Activated CD4-positive, alpha-beta T cell treated with anti-CD3 and anti-CD28 coated beads, Interleukin-2, amount 50 U/mL, for 16 hours (primary cell): Measurements from ENCODE around the gene ACBD5.
"Not testable (repeated sequence)": the region's sequence is repeated elsewhere in the genome, so short reads cannot be mapped to it uniquely, and the experiment has no call there.

Source experiments
- DNase-seq: peaks from one replicate; pipeline ENCODE4 v3.0.0-alpha.2; 2020

The ACBD5 gene

DNA sequence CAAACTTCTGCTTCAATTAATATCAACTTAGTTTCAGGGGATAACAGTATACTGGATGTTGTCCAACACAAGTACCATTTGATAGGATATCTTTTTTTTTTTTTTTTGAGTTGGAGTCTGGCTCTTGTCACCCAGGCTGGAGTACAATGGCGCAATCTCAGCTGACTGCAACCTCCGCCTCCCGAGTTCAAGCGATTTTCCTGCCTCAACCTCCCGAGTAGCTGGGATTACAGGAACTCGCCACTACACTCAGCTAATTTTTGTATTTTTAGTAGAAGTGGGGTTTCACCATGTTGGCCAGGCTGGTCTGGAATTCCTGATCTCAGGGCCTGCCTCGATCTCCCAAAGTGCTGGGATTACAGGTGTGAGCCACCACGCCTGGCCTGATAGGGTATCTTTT lies 3.1 kb downstream of the ACBD5 start:
- DNase-seq = not testable (repeated sequence)

- DNase-seq = not testable (repeated sequence)
These were observed 3.9 kb downstream of the ACBD5 start for GRCh38 chr10:27236589-27237128.

DNA sequence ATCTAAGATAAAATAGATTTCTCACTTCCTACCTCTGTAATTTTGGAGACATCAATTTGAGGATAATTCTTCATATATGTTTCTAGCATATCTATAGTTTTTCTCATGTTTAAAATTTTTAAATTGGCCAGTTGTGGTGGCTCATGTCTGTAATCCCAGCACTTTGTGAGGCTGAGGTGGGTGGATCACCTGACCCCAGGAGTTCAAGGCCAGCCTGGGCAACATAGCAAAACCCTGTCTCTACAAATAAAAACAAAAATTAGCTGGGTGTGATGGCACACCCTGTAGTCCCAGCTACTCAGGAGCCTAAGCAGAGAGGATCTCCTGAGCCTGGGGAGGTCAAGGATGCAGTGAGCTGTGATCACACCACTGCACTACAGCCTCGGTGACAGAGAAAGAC lies 4.9 kb downstream of the ACBD5 start:
- no peak for DNase-seq

- no peak for DNase-seq
These were observed 10.6 kb downstream of the ACBD5 start for GRCh38 chr10:27230022-27230421.

GRCh38 chr10:27225642-27226257 lies 14.8 kb downstream of the ACBD5 start:
- peak; percentile 33 for DNase-seq

DNA sequence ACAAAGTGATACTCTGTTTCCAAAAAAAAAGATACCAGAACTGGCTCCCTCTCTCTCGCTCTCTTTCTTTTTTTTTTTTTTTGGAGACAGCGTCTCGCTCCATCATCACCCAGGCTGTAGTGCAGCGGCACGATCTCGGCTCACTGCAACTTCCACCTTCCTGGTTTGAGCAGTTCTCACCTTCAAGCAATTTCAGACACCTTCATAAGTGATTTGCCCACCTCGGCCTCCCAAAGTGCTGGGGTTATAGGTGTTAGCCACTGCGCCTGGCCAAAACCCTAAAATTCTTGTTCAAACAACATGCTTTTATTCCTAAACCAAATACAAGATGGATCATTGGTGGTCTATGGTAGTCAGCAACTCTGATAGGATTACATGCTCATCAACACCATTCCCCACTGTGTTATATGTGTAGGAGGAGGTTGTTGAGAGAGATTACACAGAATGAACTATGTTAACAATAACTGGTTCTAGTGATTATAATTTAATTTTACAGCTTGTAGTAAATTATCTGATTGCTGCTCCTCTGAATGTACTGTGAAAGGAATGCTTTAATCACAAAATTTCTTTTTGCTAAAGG lies 15.5 kb downstream of the ACBD5 start:
- DNase-seq = peak; percentile 11

GRCh38 chr10:27223964-27224363 lies 16.6 kb downstream of the ACBD5 start:
- DNase-seq = peak; percentile 50

GRCh38 chr10:27207350-27207749 lies 33.2 kb downstream of the ACBD5 start:
- no peak for DNase-seq

- DNase-seq = no peak
These were observed 36.8 kb downstream of the ACBD5 start for GRCh38 chr10:27203806-27204205.

- DNase-seq = no peak
These were observed 42.5 kb downstream of the ACBD5 start for GRCh38 chr10:27197980-27198620.

DNA sequence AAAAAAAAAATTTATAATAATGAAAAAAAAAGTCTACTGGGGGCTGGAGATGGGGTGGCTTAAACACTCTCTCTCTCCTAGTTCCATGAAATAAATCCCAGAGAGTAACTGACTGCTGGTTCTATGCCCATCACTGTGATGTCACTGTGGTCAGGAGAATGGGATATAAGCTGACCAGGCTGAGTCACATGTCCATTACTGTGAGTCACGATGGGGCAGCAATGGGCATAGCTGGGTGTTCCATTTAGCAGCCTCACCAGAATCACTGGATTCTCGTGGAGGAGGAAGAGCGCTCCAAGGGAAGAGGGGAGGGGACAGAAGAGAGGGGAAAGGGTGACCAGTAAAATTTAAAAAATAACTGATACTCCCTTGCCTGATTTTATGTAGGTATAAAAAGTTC lies 48.3 kb downstream of the ACBD5 start:
- DNase-seq = no peak

DNA sequence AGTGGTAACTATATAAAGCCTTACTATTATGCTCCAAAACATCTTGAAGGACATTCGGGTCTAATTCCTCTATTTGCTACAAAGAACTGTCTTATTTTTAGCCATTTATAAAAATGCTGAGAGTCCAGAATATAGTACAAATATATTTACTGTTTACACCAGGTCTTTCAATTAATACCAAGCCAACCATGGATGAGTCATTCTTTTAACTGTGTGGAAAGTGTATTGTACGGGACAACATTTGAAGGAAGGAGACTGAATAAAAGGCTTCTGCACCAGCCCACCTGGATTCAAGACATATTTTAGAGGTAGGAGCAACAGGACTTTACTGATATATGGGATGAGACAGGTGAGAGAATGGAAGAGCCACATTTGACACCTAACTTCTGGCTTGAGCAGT lies 50.1 kb downstream of the ACBD5 start:
- DNase-seq = no peak

- DNase-seq = no peak
These were observed 51.7 kb downstream of the ACBD5 start for GRCh38 chr10:27188897-27189296.

DNA sequence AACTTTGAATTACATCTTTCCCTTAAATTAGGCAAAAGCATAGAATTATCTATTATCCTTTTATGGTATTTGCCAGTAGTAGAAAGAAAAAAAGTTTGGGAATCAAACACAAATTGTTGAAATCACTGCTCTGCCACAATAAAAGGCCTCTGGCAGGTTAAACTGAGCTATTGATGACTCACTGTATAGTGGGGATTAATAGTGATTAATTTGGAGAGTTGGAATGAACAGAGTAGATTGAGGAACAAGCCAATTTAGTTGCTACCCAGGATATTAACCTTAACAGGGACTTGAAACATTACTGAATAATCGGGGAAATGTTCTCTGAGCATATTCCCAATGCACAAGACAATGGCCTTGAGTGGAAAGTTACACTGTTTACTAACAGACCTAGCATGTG lies 52.3 kb downstream of the ACBD5 start:
- no peak for DNase-seq

- no peak for DNase-seq
These were observed 70.7 kb downstream of the ACBD5 start for GRCh38 chr10:27169849-27170248.

GRCh38 chr10:27158421-27158820 lies 82.2 kb downstream of the ACBD5 start:
- no peak for DNase-seq

DNA sequence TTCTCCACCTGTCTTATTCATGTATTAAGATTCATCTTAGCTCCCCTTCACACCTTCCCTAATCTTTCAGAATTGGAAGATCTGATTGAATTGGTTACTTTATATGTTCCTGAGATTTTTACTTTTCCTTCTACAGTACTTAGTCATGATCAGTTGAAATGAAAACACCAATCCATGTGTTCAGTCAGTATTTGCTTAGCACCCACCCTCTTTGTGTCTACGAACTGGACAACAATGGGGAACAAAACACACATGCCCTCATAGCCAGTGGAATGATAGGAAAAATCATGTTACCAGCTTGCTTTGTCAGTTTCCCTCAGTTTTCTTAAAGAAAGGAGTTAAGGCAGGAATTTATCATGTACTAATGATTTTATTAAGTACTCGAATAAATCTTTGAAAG lies 83.4 kb downstream of the ACBD5 start:
- DNase-seq = no peak

DNA sequence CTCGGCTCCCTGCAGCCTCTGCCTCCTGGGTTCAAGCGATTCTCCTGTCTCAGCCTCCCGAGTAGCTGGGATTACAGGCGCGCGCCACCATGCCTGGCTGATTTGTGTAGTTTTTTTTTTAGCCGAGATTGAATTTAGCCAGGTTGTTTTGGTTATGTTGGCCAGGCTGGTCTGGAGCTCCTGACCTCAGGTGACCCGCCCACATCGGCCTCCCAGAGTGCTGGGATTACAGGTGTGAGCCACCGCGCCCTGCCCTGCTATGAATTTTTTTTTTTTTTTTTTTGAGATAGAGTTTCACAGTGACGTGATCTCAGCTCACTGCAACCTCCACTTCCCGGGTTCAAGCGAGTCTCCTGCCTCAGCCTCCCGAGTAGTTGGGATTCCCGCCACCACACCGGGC lies 84.0 kb downstream of the ACBD5 start:
- not testable (repeated sequence) for DNase-seq

DNA sequence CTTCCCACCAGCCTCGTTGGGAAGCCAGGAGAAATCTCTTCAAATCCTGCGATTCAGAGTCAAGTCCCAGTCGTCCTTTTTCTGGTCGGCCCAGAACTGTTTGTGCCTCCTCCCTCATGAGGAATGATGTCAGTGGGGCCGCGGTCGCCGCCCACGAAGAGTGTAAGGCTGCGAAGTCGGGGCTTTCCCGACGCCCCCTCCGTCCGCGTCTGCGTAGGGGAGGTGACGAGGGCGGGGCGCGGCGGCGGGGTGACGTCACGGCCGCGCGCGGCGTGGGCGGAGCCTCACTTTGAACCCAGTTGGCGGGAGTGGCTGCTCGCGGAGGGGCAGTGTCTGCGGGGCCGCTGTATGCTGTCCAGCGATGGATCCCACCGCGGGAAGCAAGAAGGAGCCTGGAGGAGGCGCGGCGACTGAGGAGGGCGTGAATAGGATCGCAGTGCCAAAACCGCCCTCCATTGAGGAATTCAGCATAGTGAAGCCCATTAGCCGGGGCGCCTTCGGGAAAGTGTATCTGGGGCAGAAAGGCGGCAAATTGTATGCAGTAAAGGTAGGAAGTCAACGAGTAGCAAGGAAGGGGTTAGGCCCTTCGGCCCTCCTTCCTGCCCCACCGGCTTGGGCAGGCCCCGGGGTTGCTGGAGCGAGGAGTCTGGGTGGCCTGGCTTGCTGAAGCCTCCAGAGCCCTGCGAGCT lies 85.4 kb downstream of the ACBD5 start, which contains the start of gene MASTL:
Gene MASTL, plus strand, starts transcription at position 287 of the 689 bp plus-strand sequence. Its CDS starts 75 bp downstream, at position 362.
- peak; percentile 96 for DNase-seq

DNA sequence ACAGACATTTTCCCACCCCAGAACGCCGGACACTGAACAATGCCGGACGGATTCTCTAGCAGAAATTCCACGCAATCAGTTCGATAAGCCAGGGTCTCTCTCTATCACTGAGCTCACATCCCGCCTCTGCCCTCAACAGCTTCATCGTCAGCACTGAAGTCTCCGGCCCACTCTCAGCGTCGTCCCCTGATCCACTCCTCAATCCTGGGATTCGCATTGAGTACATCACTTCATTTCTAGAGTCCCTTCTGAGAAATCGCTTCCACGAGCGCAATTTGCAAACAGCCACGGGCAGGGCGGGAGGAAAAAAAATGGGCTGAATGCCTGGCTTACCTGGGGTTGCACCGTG lies 86.8 kb downstream of the ACBD5 start:
- DNase-seq = peak; percentile 21

DNA sequence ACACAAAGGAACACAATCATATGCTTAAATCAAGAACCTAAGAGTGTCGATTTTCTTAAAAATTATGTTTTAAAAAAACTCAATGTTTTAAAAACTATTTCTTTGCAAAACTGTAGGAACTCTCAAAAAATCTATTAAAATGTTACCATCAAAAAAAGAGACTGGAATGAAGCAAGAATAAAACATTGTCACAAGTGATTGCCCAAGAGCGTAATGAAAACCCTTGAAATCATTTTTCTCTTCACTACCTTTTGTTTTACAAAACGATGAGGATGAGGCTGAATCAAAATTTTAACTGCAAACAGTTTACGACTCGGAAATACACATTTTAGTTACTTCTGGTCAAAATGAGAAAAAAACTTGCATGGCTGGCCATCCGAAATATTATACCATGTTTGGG lies 87.3 kb downstream of the ACBD5 start:
- no peak for DNase-seq

GRCh38 chr10:27152687-27153086 lies 87.9 kb downstream of the ACBD5 start:
- DNase-seq = no peak

DNA sequence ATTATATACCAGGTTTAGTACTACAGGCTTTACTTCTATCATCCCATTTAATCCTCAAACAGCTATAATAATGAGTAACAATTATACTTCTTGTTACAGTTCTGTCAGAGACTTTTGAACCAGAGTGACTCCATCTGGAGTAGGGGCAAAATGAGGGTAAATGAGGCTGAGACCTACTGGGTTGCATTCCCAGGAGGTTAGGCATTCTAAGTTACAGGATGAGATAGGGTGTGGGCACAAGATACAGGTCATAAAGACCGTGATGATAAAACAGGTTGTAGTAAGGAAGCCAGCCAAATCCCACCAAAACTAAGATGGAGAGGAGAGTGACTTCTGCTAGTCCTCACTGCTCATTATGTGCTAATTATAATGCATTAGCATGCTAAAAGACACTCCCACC lies 90.3 kb downstream of the ACBD5 start:
- DNase-seq = no peak

GRCh38 chr10:27147701-27148100 lies 92.9 kb downstream of the ACBD5 start:
- no peak for DNase-seq
